ENCODE measurements around the gene GRHL3. TPM values are rescaled to one million over a fixed set of nuclear protein-coding genes. Genes with fewer than 3 reads are reported as not detected.
A peak's percentile ranks its signal among the peaks of the same experiment; 100 is the strongest.

The GRHL3 gene
- total RNA-seq, 1 donor from 2014 or later: not detected

DNA sequence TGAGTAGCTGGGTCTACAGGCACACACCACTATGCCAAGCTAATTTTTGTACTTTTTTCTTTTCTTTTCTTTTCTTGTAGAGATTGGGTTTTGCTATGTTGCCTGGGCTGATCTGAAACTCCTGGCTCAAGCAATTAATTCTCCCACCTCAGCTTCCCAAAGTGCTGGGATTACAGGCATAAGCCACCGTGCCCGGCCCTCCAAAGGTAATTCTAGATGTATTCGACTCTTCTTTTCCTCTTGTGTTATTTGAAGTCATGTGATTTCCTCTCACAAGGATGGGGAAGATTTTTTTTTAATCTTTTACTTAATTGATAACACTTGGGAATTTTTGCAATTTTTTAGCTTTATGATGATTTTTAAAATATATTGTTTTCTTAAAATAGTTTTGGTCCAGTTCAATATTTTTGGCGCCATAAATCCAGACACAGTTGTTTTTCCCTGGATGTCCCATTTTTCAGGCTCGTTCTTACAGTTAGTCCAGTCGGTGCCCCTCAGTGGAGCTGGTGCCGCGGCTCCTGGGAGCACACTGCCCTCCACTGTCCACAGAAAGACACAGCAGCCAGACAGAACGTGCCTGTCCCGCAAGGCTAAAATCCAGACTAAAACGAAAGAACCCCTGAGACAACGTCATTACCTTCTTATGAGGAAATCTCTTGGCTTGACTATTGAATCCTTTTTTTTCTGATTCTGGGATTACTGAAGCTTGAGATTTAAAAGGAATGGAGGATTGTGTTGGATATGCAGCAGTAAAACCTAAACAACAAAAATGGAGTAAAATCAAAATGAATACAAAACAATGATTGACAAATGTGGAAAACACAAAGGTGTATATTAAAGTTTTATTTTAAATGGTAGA lies 72.0 kb downstream of the GRHL3 start:
- no peaks in the 10 kb centered on the region for H3K36me3 ChIP-seq
- no peaks in the 10 kb centered on the region for H3K9me3 ChIP-seq (replicated peaks)
- peak; percentile 78 for DNase-seq
- H3K27me3 ChIP-seq (ENCODE audit: low read depth): no peaks in the 10 kb centered on the region
- intact Hi-C loops (cut with micrococcal nuclease): loop anchor here (2.0 kb wide), 1 partner anchor 192 kb away; no protein-coding TSS in a partner anchor
- peak overlapping the region; percentile 88 for H3K27ac ChIP-seq (replicated peaks)
- TF ChIP-seq, protein P1, sequence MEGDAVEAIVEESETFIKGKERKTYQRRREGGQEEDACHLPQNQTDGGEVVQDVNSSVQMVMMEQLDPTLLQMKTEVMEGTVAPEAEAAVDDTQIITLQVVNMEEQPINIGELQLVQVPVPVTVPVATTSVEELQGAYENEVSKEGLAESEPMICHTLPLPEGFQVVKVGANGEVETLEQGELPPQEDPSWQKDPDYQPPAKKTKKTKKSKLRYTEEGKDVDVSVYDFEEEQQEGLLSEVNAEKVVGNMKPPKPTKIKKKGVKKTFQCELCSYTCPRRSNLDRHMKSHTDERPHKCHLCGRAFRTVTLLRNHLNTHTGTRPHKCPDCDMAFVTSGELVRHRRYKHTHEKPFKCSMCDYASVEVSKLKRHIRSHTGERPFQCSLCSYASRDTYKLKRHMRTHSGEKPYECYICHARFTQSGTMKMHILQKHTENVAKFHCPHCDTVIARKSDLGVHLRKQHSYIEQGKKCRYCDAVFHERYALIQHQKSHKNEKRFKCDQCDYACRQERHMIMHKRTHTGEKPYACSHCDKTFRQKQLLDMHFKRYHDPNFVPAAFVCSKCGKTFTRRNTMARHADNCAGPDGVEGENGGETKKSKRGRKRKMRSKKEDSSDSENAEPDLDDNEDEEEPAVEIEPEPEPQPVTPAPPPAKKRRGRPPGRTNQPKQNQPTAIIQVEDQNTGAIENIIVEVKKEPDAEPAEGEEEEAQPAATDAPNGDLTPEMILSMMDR (IDR thresholded peaks at IDR 0.05; ENCODE audit: borderline replicate concordance): peak; percentile 99
- H3K4me3 ChIP-seq: peak overlapping the region; percentile 48
- H3K4me1 ChIP-seq: peaks cover 22% of the 10 kb centered on the region

DNA sequence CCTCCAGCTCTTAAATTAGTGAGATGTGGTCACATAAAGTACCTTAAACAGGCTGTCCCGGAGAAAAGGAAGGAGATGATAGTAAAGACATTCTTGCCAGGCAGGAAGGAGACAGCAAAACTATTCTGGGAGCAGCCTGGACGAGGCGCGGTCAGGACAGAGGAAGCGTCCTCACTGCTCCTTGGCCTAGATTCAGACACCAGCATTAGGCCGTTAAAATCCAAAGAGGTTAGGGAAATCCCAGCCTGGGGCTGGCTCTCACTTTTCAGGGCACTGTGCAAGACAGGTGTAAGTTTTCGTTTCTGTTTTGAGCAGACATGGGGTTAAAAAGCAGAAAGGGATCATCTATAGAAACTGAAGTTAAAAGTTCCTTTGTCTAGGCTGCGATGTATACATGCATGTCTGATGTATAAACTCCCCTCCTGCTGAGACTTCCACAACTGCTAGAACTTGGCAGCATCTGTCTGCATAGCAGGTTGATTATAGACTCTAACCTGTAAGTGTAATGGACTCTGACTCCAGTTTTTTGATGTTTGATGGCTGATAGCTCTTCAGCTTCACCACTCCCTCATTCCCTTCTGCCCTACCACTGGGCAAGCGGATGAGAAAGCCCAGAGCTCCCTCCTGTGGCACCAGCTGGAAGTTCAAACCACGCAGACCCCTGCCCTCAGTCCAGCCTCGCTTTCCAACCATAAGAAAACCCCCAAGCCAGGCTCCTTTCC lies 72.9 kb downstream of the GRHL3 start:
- H3K4me3 ChIP-seq: peak overlapping the region; percentile 48
- H3K9me3 ChIP-seq (replicated peaks): no peaks in the 10 kb centered on the region
- DNase-seq: peak; percentile 49
- intact Hi-C loops (cut with micrococcal nuclease): loop anchor here (2.0 kb wide), 1 partner anchor 193 kb away; no protein-coding TSS in a partner anchor
- TF ChIP-seq, protein P1 (IDR thresholded peaks at IDR 0.05; ENCODE audit: borderline replicate concordance): peak; percentile 78
- H3K27me3 ChIP-seq (ENCODE audit: low read depth): no peaks in the 10 kb centered on the region
- peaks cover 22% of the 10 kb centered on the region for H3K4me1 ChIP-seq
- H3K36me3 ChIP-seq: no peaks in the 10 kb centered on the region
- peak overlapping the region; percentile 88 for H3K27ac ChIP-seq (replicated peaks)

DNA sequence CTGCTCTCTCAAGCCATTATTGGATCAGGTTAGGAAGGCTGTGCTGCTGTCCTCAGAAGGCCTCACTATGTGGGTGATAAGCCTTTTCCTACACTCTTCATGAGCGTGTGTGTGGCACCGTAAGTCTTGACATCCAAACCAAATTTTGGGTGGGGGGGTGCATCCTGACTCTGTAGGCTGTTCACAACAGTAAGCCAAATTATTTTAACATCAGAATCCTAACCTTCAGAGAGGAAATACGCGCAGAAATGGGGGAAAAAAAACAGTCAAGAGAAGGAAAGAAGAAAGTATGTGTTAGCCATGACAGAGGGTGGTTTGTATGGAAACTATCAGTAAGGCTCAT lies 73.4 kb downstream of the GRHL3 start:
- H3K27ac ChIP-seq (replicated peaks): peak overlapping the region; percentile 88
- H3K36me3 ChIP-seq: no peaks in the 10 kb centered on the region
- H3K9me3 ChIP-seq (replicated peaks): no peaks in the 10 kb centered on the region
- TF ChIP-seq, protein P1 (IDR thresholded peaks at IDR 0.05; ENCODE audit: borderline replicate concordance): no peak
- no peak for DNase-seq
- intact Hi-C loops (cut with micrococcal nuclease): no loop called here
- H3K27me3 ChIP-seq (ENCODE audit: low read depth): no peaks in the 10 kb centered on the region
- peaks cover 22% of the 10 kb centered on the region for H3K4me1 ChIP-seq
- H3K4me3 ChIP-seq: no peak overlapping the region

DNA sequence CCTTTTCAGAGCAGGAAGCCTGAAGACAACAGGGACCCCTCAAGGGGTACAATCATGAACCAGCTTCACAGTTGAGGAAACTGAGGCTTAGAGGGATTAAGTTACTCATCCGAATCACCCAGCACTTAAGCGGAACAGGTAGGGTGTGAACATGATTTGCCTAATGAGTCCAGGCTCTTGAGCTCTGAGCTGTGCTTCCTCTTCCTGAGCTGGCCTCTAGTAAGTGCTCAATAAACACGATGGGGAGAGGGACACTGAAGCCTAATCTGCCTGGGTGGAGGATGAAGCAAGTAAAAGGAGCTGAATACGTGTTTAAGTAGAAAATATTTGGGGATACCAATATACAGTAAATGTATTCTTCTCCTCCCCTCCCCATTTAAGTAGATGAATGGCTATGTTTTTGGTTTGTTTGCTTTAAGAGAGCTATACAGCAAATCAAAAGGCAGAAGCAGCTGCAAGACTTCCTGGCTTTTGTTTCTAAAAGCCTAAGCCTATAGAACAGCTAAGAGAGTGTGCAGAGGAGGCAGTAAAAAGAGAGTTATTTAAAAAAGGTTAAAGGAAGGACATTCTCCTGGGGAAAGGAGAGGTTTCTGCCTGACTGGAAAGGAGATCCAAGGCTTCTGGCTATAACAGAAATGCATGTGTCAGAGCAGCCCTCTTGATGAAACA lies 74.0 kb downstream of the GRHL3 start:
- H3K4me3 ChIP-seq: no peak overlapping the region
- no peaks in the 10 kb centered on the region for H3K27me3 ChIP-seq (ENCODE audit: low read depth)
- TF ChIP-seq, protein P1 (IDR thresholded peaks at IDR 0.05; ENCODE audit: borderline replicate concordance): no peak
- intact Hi-C loops (cut with micrococcal nuclease): no loop called here
- H3K9me3 ChIP-seq (replicated peaks): no peaks in the 10 kb centered on the region
- H3K4me1 ChIP-seq: peaks cover 22% of the 10 kb centered on the region
- peak overlapping the region; percentile 88 for H3K27ac ChIP-seq (replicated peaks)
- DNase-seq: no peak
- H3K36me3 ChIP-seq: no peaks in the 10 kb centered on the region

DNA sequence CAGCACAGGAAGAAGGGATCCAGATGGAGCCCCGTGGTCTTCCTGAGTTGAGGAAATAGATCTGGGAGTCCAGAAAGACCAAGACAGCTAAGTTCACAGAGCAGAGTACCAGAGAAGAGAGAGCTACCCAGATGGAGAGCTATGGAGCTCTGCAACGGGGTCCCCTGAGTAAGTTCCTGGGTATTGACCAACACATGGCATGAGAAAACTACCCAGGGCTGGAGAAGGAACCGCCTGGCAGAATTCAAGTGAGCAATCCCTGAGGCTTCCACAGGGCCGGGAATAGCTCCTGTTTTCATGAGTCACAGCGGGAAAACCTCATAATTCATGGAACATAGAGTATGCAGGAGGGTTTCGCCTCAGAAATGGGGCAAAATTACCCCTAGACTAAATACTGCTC lies 74.7 kb downstream of the GRHL3 start:
- no peaks in the 10 kb centered on the region for H3K27me3 ChIP-seq (ENCODE audit: low read depth)
- no peaks in the 10 kb centered on the region for H3K9me3 ChIP-seq (replicated peaks)
- no peaks in the 10 kb centered on the region for H3K36me3 ChIP-seq
- peaks cover 22% of the 10 kb centered on the region for H3K4me1 ChIP-seq
- TF ChIP-seq, protein P1 (IDR thresholded peaks at IDR 0.05; ENCODE audit: borderline replicate concordance): no peak
- no peak for DNase-seq
- intact Hi-C loops (cut with micrococcal nuclease): no loop called here
- peak overlapping the region; percentile 88 for H3K27ac ChIP-seq (replicated peaks)
- H3K4me3 ChIP-seq: no peak overlapping the region

Measured in left ventricle myocardium inferior (tissue), 1 donor.